Skeletal muscle satellite cell (primary cell): Measurements from ENCODE around the gene METAP1D.
"Not testable (repeated sequence)": the region's sequence is repeated elsewhere in the genome, so short reads cannot be mapped to it uniquely, and the experiment has no call there.

Experiments
- H3K27me3 ChIP-seq: 2 replicates; pipeline ENCODE4 v1.7.0; 2013; ENCODE audit warnings: low read length; ENCODE audit not compliant: control insufficient read depth, insufficient read depth
- H3K36me3 ChIP-seq: 2 replicates; pipeline ENCODE4 v1.7.0; 2013; ENCODE audit warnings: mild to moderate bottlenecking, control low read depth, low read length; ENCODE audit not compliant: insufficient read depth
- H3K4me1 ChIP-seq: 2 replicates; pipeline ENCODE4 v1.7.0; 2013; ENCODE audit warnings: low read length; ENCODE audit not compliant: control insufficient read depth, insufficient read depth
- H3K4me2 ChIP-seq: 2 replicates; pipeline ENCODE4 v1.7.0; 2013; ENCODE audit warnings: mild to moderate bottlenecking, low read length
- H3K4me3 ChIP-seq: 2 replicates; pipeline ENCODE4 v1.7.0; 2013; ENCODE audit warnings: low read length
- H3K9ac ChIP-seq: 2 replicates; pipeline ENCODE4 v1.7.0; 2013; ENCODE audit warnings: mild to moderate bottlenecking, low read depth, low read length, moderate library complexity
- H3K9me3 ChIP-seq: replicated peaks from 2 replicates; pipeline ENCODE4 v1.7.0; 2013; ENCODE audit warnings: mild to moderate bottlenecking, control low read depth, low read length

Gene METAP1D

DNA sequence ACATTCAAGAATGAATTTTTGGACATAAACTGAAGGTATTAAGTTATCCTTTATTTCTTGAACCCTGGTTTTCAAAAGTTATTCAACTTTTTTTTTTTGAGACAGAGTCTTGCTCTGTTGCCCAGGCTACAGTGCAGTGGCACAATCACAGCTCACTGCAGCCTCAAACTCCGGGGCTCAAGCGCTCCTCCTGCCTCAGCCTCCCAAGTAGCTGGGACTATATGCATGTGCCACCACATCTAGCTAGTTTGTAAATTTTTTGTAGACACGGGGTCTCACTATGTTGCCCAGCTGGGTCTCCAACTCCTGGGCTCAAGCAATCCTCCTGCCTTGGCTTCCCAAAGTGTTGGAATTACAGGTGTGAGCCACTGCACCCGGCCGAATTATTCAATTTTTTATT is 2.7 kb upstream of the METAP1D start:
- not testable (repeated sequence) for H3K4me3 ChIP-seq, H3K9ac ChIP-seq, H3K4me2 ChIP-seq, H3K27me3 ChIP-seq, H3K36me3 ChIP-seq, H3K9me3 ChIP-seq, H3K4me1 ChIP-seq

DNA sequence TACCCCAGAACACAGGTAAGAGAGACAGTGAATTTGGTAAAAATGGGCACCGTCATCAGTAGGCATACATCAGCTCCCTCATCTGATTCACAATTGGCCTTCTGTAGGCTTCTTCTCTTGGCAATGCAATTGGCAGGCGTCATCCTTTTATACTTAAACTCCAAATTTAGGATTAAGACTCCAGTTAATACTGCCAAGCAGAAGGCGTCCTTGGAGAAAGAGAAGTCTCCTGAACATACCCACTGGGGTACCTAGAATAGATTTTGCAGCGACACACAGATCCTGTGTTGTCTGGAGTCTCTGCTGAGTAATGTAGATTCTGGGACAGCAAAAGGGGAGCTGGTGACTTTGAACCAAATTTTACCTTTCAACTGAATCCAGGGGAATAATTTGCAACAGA is 592 bp upstream of the METAP1D start:
- H3K9ac ChIP-seq = peak overlapping the region; percentile 82

GRCh38 chr2:172000696-172001361 is 1.1 kb downstream of the METAP1D start:
- H3K9ac ChIP-seq = peak overlapping the region; percentile 82
- H3K4me3 ChIP-seq = peak overlapping the region; percentile 88
- H3K4me1 ChIP-seq = peaks cover 9% of the 10 kb centered on the region
- H3K9me3 ChIP-seq = no peaks in the 10 kb centered on the region
- H3K27me3 ChIP-seq = no peaks in the 10 kb centered on the region
- H3K36me3 ChIP-seq = no peaks in the 10 kb centered on the region
- H3K4me2 ChIP-seq = peak overlapping the region; percentile 81

More for the DNA sequence above, 592 bp upstream of the METAP1D start:
- Histone ChIP-seq H3K9me3 (no peaks in the 10 kb centered on the region), H3K4me3 (peak overlapping the region; percentile 88), H3K4me2 (peak overlapping the region; percentile 81), H3K4me1 (peaks cover 9% of the 10 kb centered on the region), H3K27me3 (no peaks in the 10 kb centered on the region), H3K36me3 (no peaks in the 10 kb centered on the region)

- no peak overlapping the region for H3K4me3 ChIP-seq
- H3K36me3 ChIP-seq = no peaks in the 10 kb centered on the region
- no peaks in the 10 kb centered on the region for H3K27me3 ChIP-seq
- no peaks in the 10 kb centered on the region for H3K9me3 ChIP-seq
- H3K9ac ChIP-seq = no peak overlapping the region
- H3K4me2 ChIP-seq = no peak overlapping the region
- H3K4me1 ChIP-seq = no peaks in the 10 kb centered on the region
Observed at GRCh38 chr2:172007372-172007771, 7.6 kb downstream of the METAP1D start.

DNA sequence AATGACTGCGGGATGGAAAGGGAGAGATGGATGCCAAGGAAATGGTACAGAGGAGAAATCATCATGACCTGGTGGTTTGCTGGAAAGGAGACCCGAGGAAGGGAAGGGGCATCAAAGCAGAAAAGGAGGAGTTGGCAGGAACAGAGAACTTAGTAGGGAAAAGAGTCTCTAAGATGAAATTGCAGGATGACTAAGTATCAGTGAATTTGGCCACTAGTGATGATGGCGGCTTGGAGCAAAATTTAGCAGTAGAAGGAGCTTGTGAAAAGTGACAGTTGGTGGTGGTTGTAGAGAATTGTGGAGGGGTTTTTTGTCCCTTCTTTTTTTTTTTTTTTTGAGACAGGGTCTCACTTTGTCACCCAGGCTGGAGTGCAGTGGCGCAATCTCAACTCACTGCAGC is 10.1 kb downstream of the METAP1D start:
- peaks cover 7% of the 10 kb centered on the region for H3K4me1 ChIP-seq
- H3K9me3 ChIP-seq = no peaks in the 10 kb centered on the region
- H3K36me3 ChIP-seq = no peaks in the 10 kb centered on the region
- H3K9ac ChIP-seq = no peak overlapping the region
- no peaks in the 10 kb centered on the region for H3K27me3 ChIP-seq
- no peak overlapping the region for H3K4me3 ChIP-seq
- no peak overlapping the region for H3K4me2 ChIP-seq

- no peak overlapping the region for H3K4me2 ChIP-seq
- H3K9ac ChIP-seq = no peak overlapping the region
- no peaks in the 10 kb centered on the region for H3K9me3 ChIP-seq
- no peaks in the 10 kb centered on the region for H3K36me3 ChIP-seq
- no peak overlapping the region for H3K4me3 ChIP-seq
- H3K27me3 ChIP-seq = no peaks in the 10 kb centered on the region
- peaks cover 7% of the 10 kb centered on the region for H3K4me1 ChIP-seq
Observed at GRCh38 chr2:172011812-172012575, 12.2 kb downstream of the METAP1D start.

DNA sequence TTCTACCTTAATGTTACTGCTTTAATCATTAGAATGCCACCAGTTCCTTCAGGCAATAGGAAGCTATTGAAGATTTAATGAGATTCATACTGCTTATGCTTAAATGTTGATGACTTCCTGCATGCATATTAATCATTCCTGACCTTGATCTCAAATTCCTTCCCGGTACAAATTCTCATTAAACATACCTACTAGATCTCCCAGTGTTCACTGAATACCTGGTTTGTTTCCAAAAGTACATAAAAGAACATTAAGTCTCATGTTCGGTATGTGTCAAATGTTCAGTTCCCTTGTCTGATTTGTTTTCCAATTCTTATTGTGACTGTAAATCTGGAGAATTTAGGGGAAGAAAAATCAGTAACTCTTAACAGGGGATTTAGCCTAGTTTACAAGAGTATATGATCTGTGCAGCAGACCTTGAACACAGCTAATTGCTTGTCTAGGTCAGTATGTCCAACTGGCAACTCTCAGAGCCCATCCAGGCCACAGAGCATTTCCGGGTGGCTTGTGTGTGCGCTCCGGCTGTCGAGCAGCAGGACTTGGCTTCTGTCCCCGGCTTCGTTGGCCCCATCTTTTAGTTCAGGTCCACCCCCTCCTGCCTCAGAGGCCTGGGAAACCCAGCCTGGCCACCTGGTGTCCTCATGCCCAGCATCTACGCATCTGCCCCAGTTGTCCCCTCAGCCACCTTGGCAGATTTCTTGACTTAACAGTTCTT is 13.1 kb downstream of the METAP1D start:
- H3K36me3 ChIP-seq = no peaks in the 10 kb centered on the region
- no peaks in the 10 kb centered on the region for H3K27me3 ChIP-seq
- peaks cover 7% of the 10 kb centered on the region for H3K4me1 ChIP-seq
- H3K4me3 ChIP-seq = no peak overlapping the region
- no peak overlapping the region for H3K9ac ChIP-seq
- H3K4me2 ChIP-seq = peak overlapping the region; percentile 17
- H3K9me3 ChIP-seq = no peaks in the 10 kb centered on the region

- Histone ChIP-seq H3K9me3 (no peaks in the 10 kb centered on the region), H3K9ac (no peak overlapping the region), H3K27me3 (no peaks in the 10 kb centered on the region), H3K4me2 (peak overlapping the region; percentile 17), H3K4me1 (peaks cover 7% of the 10 kb centered on the region), H3K4me3 (no peak overlapping the region), H3K36me3 (no peaks in the 10 kb centered on the region)
Observed at GRCh38 chr2:172013396-172013795, 13.6 kb downstream of the METAP1D start.

DNA sequence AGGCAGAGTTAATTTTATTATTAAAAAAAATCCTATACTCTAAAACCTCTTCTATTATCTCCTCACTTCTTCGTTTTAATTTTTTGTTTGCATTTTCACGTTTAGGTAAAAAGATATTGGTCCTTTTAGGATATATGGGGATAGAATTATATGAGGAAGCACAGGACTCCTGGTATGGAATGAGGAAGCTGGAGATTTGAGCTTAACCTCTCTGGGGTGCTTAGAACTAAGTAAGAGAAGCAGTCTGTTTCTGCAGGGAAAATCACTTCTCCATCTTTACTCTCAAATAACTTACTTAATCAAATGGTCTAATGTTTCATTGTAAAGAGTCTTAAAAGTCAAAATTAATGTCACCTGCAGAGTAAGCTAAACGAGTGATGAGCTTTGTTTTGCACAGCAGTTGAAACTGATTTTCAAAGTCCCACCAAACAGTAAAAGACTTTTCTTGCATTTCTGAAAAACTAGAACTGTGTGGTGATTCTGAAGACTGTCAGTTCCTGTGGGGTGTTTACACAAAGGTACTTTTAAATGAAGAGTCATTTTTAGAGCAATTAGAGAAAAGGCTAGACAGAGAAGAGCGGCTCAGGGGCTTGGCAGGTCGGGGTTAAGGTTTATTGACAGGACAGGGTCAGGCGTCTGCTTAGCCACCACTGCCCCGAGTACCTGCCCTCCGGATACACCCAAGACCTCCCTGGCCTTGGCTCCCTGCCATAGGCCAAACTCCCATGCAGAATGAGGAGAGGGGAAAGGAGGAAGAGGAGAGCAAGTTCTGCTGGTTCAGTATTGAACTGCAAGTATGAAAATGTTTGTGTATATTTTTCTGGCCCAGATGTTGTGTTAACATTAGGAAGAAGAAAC is 21.6 kb downstream of the METAP1D start:
- no peak overlapping the region for H3K9ac ChIP-seq
- no peaks in the 10 kb centered on the region for H3K9me3 ChIP-seq
- H3K4me3 ChIP-seq = no peak overlapping the region
- H3K27me3 ChIP-seq = no peaks in the 10 kb centered on the region
- H3K36me3 ChIP-seq = no peaks in the 10 kb centered on the region
- H3K4me1 ChIP-seq = peaks cover 12% of the 10 kb centered on the region
- no peak overlapping the region for H3K4me2 ChIP-seq

- no peaks in the 10 kb centered on the region for H3K9me3 ChIP-seq
- H3K4me1 ChIP-seq = peaks cover 12% of the 10 kb centered on the region
- no peak overlapping the region for H3K9ac ChIP-seq
- no peak overlapping the region for H3K4me3 ChIP-seq
- H3K36me3 ChIP-seq = no peaks in the 10 kb centered on the region
- H3K27me3 ChIP-seq = no peaks in the 10 kb centered on the region
- H3K4me2 ChIP-seq = peak overlapping the region; percentile 44
Observed at GRCh38 chr2:172021955-172022354, 22.2 kb downstream of the METAP1D start.

GRCh38 chr2:172031536-172031935 is 31.8 kb downstream of the METAP1D start:
- H3K4me3 ChIP-seq = no peak overlapping the region

More at GRCh38 chr2:172031536-172031935, 31.8 kb downstream of the METAP1D start:
- H3K27me3 ChIP-seq = no peaks in the 10 kb centered on the region
- H3K4me2 ChIP-seq = no peak overlapping the region
- H3K4me1 ChIP-seq = no peaks in the 10 kb centered on the region
- H3K9ac ChIP-seq = no peak overlapping the region
- H3K36me3 ChIP-seq = no peaks in the 10 kb centered on the region
- H3K9me3 ChIP-seq = no peaks in the 10 kb centered on the region
